ENCODE results near the gene FAM204A.

Gene FAM204A

GRCh38 chr10:118262538-118262937, 79.6 kb downstream of the FAM204A start:
- no peak for DNase-seq (ENCODE audit: extremely low read depth, low read depth)
- TF ChIP-seq CTCF (IDR thresholded peaks at IDR 0.05; ENCODE audit: low read depth, low read length): no peak

- no peak for DNase-seq (ENCODE audit: extremely low read depth, low read depth)
- peak; percentile 55 for TF ChIP-seq CTCF (IDR thresholded peaks at IDR 0.05; ENCODE audit: low read depth, low read length)
These were observed 82.7 kb downstream of the FAM204A start for GRCh38 chr10:118259288-118259906.

GRCh38 chr10:118258285-118258684, 83.8 kb downstream of the FAM204A start:
- no peak for DNase-seq (ENCODE audit: extremely low read depth, low read depth)
- TF ChIP-seq CTCF (IDR thresholded peaks at IDR 0.05; ENCODE audit: low read depth, low read length): no peak

GRCh38 chr10:118256825-118257570, 85.1 kb downstream of the FAM204A start:
- no peak for TF ChIP-seq CTCF (IDR thresholded peaks at IDR 0.05; ENCODE audit: low read depth, low read length)
- no peak for DNase-seq (ENCODE audit: extremely low read depth, low read depth)

- TF ChIP-seq CTCF (IDR thresholded peaks at IDR 0.05; ENCODE audit: low read depth, low read length): no peak
- DNase-seq (ENCODE audit: extremely low read depth, low read depth): no peak
These were observed 85.9 kb downstream of the FAM204A start for GRCh38 chr10:118256209-118256608.

GRCh38 chr10:118255355-118255754, 86.8 kb downstream of the FAM204A start:
- TF ChIP-seq CTCF (IDR thresholded peaks at IDR 0.05; ENCODE audit: low read depth, low read length): no peak

GRCh38 chr10:118254654-118255053, 87.5 kb downstream of the FAM204A start:
- TF ChIP-seq CTCF (IDR thresholded peaks at IDR 0.05; ENCODE audit: low read depth, low read length): no peak
- no peak for DNase-seq (ENCODE audit: extremely low read depth, low read depth)

More at GRCh38 chr10:118255355-118255754, 86.8 kb downstream of the FAM204A start:
- no peak for DNase-seq (ENCODE audit: extremely low read depth, low read depth)

Data from AG09319 (cell line).